CD14-positive monocyte (primary cell): ENCODE data around the gene OXCT1. TPM values are rescaled to one million over a fixed set of nuclear protein-coding genes. Genes with fewer than 3 reads are reported as not detected.

Source experiments
- DNase-seq, 3 donors: peaks; one replicate each; pipeline ENCODE4 v3.0.0-alpha.2; 2011 to 2022
- H2AFZ ChIP-seq: 2 replicates; pipeline ENCODE4 v1.6.0; 2012; ENCODE audit warnings: mild to moderate bottlenecking, low read depth, low read length, inconsistent platforms; ENCODE audit not compliant: insufficient read depth, poor library complexity, severe bottlenecking
- H3K27ac ChIP-seq, 2 donors: 1 replicate in 1 of 2; 2 replicates in 1 of 2; pipeline ENCODE4 v1.5.1; 2012 to 2013; ENCODE audit warnings: low read length in 2 of 2, control low read depth in 1 of 2, inconsistent platforms in 1 of 2, low read depth in 1 of 2, mild to moderate bottlenecking in 1 of 2
- H3K27me3 ChIP-seq, 2 donors: one replicate each; pipeline versions ENCODE4 v1.6.0 to v1.6.1; 2011 to 2013; ENCODE audit warnings: low read length in 2 of 2; ENCODE audit not compliant: control insufficient read depth in 2 of 2, insufficient read depth in 2 of 2
- H3K36me3 ChIP-seq, 2 donors: replicated peaks in 1 of 2; 1 replicate in 1 of 2; 2 replicates in 1 of 2; pipeline versions ENCODE4 v1.5.1 to v1.6.1; 2012 to 2013; ENCODE audit warnings: low read length in 2 of 2, control low read depth in 1 of 2, inconsistent platforms in 1 of 2, mild to moderate bottlenecking in 1 of 2; ENCODE audit not compliant: insufficient read depth in 2 of 2, control insufficient read depth in 1 of 2
- H3K4me1 ChIP-seq, 2 donors: 1 replicate in 1 of 2; 2 replicates in 1 of 2; pipeline versions ENCODE4 v1.5.1 to v1.6.1; 2012 to 2013; ENCODE audit warnings: low read length in 2 of 2, control low read depth in 1 of 2, inconsistent platforms in 1 of 2, mild to moderate bottlenecking in 1 of 2, moderate library complexity in 1 of 2; ENCODE audit not compliant: insufficient read depth in 2 of 2, control insufficient read depth in 1 of 2
- H3K4me2 ChIP-seq: replicated peaks from 2 replicates; pipeline ENCODE3; 2012; ENCODE audit warnings: low read length, moderate library complexity, mild to moderate bottlenecking; ENCODE audit not compliant: poor library complexity, severe bottlenecking; ENCODE audit errors: extremely low read depth
- H3K4me3 ChIP-seq, 3 experiments: fragments of 200-600 bp in 1 of 3; sonication (generic) in 1 of 3; replicated peaks in 1 of 3; 1 replicate in 2 of 3; 2 replicates in 1 of 3; pipeline ENCODE4 v1.5.1; 2011 to 2013; ENCODE audit warnings: low read length in 3 of 3, mild to moderate bottlenecking in 3 of 3, control low read depth in 2 of 3, low read depth in 2 of 3, inconsistent platforms in 1 of 3, moderate library complexity in 1 of 3
- H3K79me2 ChIP-seq: 2 replicates; pipeline ENCODE4 v1.6.0; 2012; ENCODE audit warnings: mild to moderate bottlenecking, control low read depth, inconsistent platforms, low read length, moderate library complexity; ENCODE audit not compliant: insufficient read depth
- H3K9ac ChIP-seq: 2 replicates; pipeline ENCODE4 v1.6.0; 2017; ENCODE audit warnings: low read length, mild to moderate bottlenecking; ENCODE audit not compliant: insufficient read depth, poor library complexity, severe bottlenecking
- H3K9me3 ChIP-seq, 2 donors: replicated peaks in 1 of 2; 1 replicate in 1 of 2; 2 replicates in 1 of 2; pipeline versions ENCODE4 v1.5.1 to v1.6.1; 2012 to 2013; ENCODE audit warnings: low read length in 2 of 2, control low read depth in 1 of 2; ENCODE audit not compliant: control insufficient read depth in 1 of 2, insufficient read depth in 1 of 2
- H4K20me1 ChIP-seq: 2 replicates; pipeline ENCODE4 v1.6.0; 2012; ENCODE audit warnings: mild to moderate bottlenecking, low read length, control low read depth, moderate library complexity; ENCODE audit not compliant: insufficient read depth
- H3K27ac Mint-ChIP-seq, 7 donors: one replicate each; pipeline ENCODE4 v1.8.0; 2020; ENCODE audit warnings: mild to moderate bottlenecking in 7 of 7, mixed read lengths in 7 of 7, moderate library complexity in 6 of 7, inconsistent platforms in 2 of 7
- H3K27me3 Mint-ChIP-seq, 3 donors: one replicate each; pipeline ENCODE4 v1.8.0; 2021 to 2022; ENCODE audit warnings: low read depth in 3 of 3, mild to moderate bottlenecking in 3 of 3, mixed read lengths in 3 of 3, moderate library complexity in 3 of 3, inconsistent platforms in 1 of 3
- H3K36me3 Mint-ChIP-seq, 2 donors: one replicate each; pipeline ENCODE4 v1.8.0; 2020; ENCODE audit warnings: mixed read lengths in 2 of 2, inconsistent platforms in 1 of 2, mild to moderate bottlenecking in 1 of 2
- H3K4me1 Mint-ChIP-seq: one replicate; pipeline ENCODE4 v1.8.0; 2020; ENCODE audit warnings: mild to moderate bottlenecking, mixed read lengths
- H3K4me3 Mint-ChIP-seq, 2 donors: one replicate each; pipeline ENCODE4 v1.8.0; 2020; ENCODE audit warnings: mild to moderate bottlenecking in 2 of 2, mixed read lengths in 2 of 2, moderate library complexity in 1 of 2
- H3K9me3 Mint-ChIP-seq, 7 donors: one replicate each; pipeline ENCODE4 v1.8.0; 2020 to 2022; ENCODE audit warnings: mixed read lengths in 7 of 7, mild to moderate bottlenecking in 6 of 7, moderate library complexity in 6 of 7, inconsistent platforms in 2 of 7
- WGBS: methylation state at CpG from one replicate; pipeline ENCODE4 v1.1.5; 2013; ENCODE audit warnings: missing lambda C conversion rate; ENCODE audit not compliant: insufficient coverage; 5-methylcytosine and 5-hydroxymethylcytosine counted together
- intact Hi-C, 2 donors: fragments of 100-400 bp; cut with micrococcal nuclease; formaldehyde crosslinking; loops; one replicate each; pipeline versions ENCODE4 v1.15.0 to v1.15.1; 2023
- polyA plus RNA-seq, 3 donors: library from polyadenylated mRNA; depleted of rRNA in 1 of 3; unstranded in 2 of 3; stranded (reverse) in 1 of 3; fragments of 300-500 nt in 2 of 3; fragments of >200 nt in 1 of 3; fragmentation: Illumina TruSeq in 2 of 3; gene quantifications; 1 replicate in 2 of 3; 2 replicates in 1 of 3; pipeline ENCODE4 v1.2.3, GENCODE V29; 2012 to 2021
- TF ChIP-seq, protein P1 (sequence below): fragments of 200-600 bp; IDR thresholded peaks from one replicate; pipeline ENCODE4 v1.8.0; 2022; ENCODE audit warnings: antibody characterized with exemption, mild to moderate bottlenecking

OXCT1 gene
- polyA plus RNA-seq, 3 donors = 1.3 to 3.4 (median 1.9) TPM

DNA sequence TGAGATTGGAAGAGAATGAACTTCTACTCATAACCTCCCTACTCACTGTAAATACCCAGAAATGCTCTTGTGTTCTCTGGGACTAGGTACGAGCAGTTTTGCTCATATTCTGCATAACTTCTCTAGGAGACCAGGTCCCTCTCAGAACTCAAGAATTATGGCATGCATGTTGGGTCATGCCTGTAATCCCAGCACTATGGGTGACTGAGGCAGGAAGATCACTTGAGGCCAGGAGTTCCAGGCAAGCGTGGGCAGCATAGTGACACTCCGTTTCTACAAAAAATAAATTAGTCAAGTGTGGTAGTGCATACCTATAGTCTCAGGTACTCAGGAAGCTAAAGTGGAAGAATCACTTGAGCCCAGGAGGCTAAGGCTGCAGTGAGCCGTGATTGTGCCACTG is 141.9 kb downstream of the OXCT1 start:
- WGBS = 100% methylated on average over 2 of the region's 4 CpGs
- Histone ChIP-seq H2AFZ (no peak overlapping the region), H3K9ac (no peak overlapping the region), H3K9me3 (no peaks in the 10 kb centered on the region), H3K4me1 (no peaks in the 10 kb centered on the region), H3K4me2 (no peak overlapping the region), H3K79me2 (no peaks in the 10 kb centered on the region), H4K20me1 (no peaks in the 10 kb centered on the region), H3K36me3 (no peaks in the 10 kb centered on the region), H3K27me3 (no peaks in the 10 kb centered on the region), H3K27ac (no peak overlapping the region), H3K4me3 (no peak overlapping the region)
- peaks cover 0 to 3% of the 10 kb centered on the region in 2 donors for H3K36me3 Mint-ChIP-seq
- H3K27ac Mint-ChIP-seq = no peak overlapping the region
- TF ChIP-seq, protein P1, sequence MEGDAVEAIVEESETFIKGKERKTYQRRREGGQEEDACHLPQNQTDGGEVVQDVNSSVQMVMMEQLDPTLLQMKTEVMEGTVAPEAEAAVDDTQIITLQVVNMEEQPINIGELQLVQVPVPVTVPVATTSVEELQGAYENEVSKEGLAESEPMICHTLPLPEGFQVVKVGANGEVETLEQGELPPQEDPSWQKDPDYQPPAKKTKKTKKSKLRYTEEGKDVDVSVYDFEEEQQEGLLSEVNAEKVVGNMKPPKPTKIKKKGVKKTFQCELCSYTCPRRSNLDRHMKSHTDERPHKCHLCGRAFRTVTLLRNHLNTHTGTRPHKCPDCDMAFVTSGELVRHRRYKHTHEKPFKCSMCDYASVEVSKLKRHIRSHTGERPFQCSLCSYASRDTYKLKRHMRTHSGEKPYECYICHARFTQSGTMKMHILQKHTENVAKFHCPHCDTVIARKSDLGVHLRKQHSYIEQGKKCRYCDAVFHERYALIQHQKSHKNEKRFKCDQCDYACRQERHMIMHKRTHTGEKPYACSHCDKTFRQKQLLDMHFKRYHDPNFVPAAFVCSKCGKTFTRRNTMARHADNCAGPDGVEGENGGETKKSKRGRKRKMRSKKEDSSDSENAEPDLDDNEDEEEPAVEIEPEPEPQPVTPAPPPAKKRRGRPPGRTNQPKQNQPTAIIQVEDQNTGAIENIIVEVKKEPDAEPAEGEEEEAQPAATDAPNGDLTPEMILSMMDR = no peak
- intact Hi-C loops = no loop called here
- no peaks in the 10 kb centered on the region for H3K4me1 Mint-ChIP-seq
- peaks cover 0 to 1% (median 0%) of the 10 kb centered on the region in 7 donors for H3K9me3 Mint-ChIP-seq
- no peak for DNase-seq
- peaks cover 0 to 2% (median 0%) of the 10 kb centered on the region in 3 donors for H3K27me3 Mint-ChIP-seq
- no peak overlapping the region for H3K4me3 Mint-ChIP-seq

DNA sequence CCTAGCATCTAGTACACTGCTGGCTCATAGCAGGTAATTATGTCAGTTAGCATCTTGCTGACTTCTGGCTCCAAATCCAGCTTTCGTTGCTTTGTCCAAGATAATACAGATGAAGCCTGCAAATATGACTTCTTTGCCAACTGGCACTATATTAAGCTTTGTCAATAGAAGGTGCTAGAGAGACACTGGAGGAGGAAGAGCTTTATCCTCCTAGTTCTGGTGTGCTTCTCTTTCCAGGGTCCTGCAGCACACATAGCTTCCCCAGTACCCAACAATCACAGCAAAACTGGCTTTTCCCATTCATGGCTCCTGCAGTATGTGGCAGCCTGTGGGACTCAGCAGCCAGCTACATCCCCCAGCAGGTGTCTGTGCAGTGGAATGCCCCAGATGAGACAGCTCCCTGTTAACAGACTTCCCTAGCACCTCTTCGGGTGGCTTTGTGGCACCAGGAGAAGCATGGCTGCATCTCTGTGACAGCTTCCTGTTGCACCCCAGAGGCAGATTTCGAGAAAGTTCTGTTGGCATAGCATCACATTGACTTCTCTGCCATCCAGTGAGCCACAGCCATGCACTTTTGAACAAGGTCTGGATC is 147.8 kb downstream of the OXCT1 start:
- no peaks in the 10 kb centered on the region for H3K27me3 ChIP-seq
- H3K36me3 ChIP-seq = no peaks in the 10 kb centered on the region
- no peaks in the 10 kb centered on the region for H3K79me2 ChIP-seq
- no peak for DNase-seq
- no peaks in the 10 kb centered on the region for H3K4me1 ChIP-seq
- H3K4me2 ChIP-seq = no peak overlapping the region
- no peak overlapping the region for H3K4me3 Mint-ChIP-seq
- no peaks in the 10 kb centered on the region for H3K9me3 ChIP-seq
- H3K4me1 Mint-ChIP-seq = no peaks in the 10 kb centered on the region
- H3K36me3 Mint-ChIP-seq = no peaks in the 10 kb centered on the region
- TF ChIP-seq, protein P1 = no peak
- no peaks in the 10 kb centered on the region for H4K20me1 ChIP-seq
- H3K27ac ChIP-seq = no peak overlapping the region
- H3K4me3 ChIP-seq = no peak overlapping the region
- no peak overlapping the region for H3K9ac ChIP-seq
- no peak overlapping the region for H3K27ac Mint-ChIP-seq
- intact Hi-C loops = no loop called here
- H2AFZ ChIP-seq = no peak overlapping the region
- 92% methylated on average over 3 of the region's 3 CpGs for WGBS
- peaks cover 2 to 4% (median 4%) of the 10 kb centered on the region in 3 donors for H3K27me3 Mint-ChIP-seq
- H3K9me3 Mint-ChIP-seq = peaks cover 0 to 6% (median 0%) of the 10 kb centered on the region in 7 donors
